ENCODE measurements around the gene TUNAR. TPM values are rescaled to one million over a fixed set of nuclear protein-coding genes. Genes with fewer than 3 reads are reported as not detected.

The TUNAR gene
- total RNA-seq, 2 experiments from 2014 or later = not detected

DNA sequence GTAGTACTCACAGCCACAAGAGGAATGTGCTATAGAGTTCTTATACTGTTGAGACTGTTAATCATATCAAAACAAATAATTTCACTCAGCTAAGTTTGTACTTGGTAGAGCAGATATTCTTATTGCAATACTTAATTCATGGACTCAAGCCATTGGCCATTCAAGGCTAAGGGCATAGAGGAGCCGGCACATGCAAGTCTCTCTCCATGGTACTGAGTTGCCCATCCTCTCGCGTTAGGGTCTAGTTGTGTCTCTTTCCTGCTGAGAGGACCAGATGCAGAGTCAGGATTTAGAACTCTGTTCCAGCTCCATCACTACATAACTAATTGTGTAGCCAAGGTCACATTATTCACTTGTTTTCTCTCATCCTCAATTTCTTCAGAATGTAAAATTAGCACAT lies 14.4 kb upstream of the TUNAR start:
- Histone ChIP-seq H3K36me3 (ENCODE audit: insufficient read depth, low read length) (no peaks in the 10 kb centered on the region), H3K9me3 (ENCODE audit: control insufficient read depth in 1 of 2, insufficient read depth in 1 of 2, low read length in 2 of 2) (peaks cover 0 to 4% of the 10 kb centered on the region in 2 experiments), H3K27me3 (ENCODE audit: control insufficient read depth in 1 of 2, insufficient read depth in 2 of 2, low read length in 2 of 2) (peaks cover 6 to 10% of the 10 kb centered on the region in 2 experiments), H3K27ac (ENCODE audit: low read depth in 1 of 2, low read length in 2 of 2) (no peak overlapping the region), H3K4me3 (ENCODE audit: low read length) (no peak overlapping the region), H3K4me1 (ENCODE audit: insufficient read depth, low read length) (no peaks in the 10 kb centered on the region)
- Mint-ChIP-seq H3K27me3 (peaks cover 69% of the 10 kb centered on the region), H3K27ac (no peak overlapping the region), H3K4me3 (no peak overlapping the region), H3K36me3 (ENCODE audit: low read depth) (no peaks in the 10 kb centered on the region), H3K4me1 (ENCODE audit: low read depth) (no peaks in the 10 kb centered on the region), H3K9me3 (no peaks in the 10 kb centered on the region)
- CTCF ChIA-PET = no interaction called here
- no peak for ATAC-seq (ENCODE audit: poor library complexity)
- POLR2A ChIA-PET = no interaction called here
- DNase-seq = no peak
- no peak for TF ChIP-seq CTCF (IDR thresholded peaks at IDR 0.05)
- intact Hi-C loops (cut with DNase I, micrococcal nuclease) = no loop called here

DNA sequence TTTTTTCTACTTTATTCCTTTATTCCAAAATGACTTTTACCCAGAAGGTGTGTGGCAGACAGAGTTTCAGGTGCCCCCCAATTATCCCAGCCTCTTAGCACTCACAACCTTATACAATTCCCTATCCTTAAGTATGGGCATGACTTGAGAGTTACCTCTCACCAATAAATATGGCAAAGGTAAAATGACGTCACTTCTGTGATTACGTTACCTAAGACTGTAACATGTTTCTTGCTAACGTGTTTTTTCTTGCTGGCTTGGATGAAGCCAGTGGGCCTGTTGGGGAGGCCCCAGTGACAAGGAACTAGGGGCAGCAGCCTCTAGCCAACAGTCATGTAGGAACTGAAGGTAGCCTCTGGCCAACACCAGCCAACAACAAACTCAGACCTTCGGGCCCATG lies 13.3 kb upstream of the TUNAR start:
- CTCF ChIA-PET = no interaction called here
- H3K27ac Mint-ChIP-seq = no peak overlapping the region
- H3K27me3 Mint-ChIP-seq = peaks cover 63% of the 10 kb centered on the region
- TF ChIP-seq CTCF (IDR thresholded peaks at IDR 0.05) = no peak
- no peak for ATAC-seq (ENCODE audit: poor library complexity)
- POLR2A ChIA-PET = no interaction called here
- no peak overlapping the region for H3K4me3 Mint-ChIP-seq
- Histone ChIP-seq H3K27me3 (ENCODE audit: control insufficient read depth in 1 of 2, insufficient read depth in 2 of 2, low read length in 2 of 2) (peaks cover 6 to 10% of the 10 kb centered on the region in 2 experiments), H3K4me3 (ENCODE audit: low read length) (no peak overlapping the region), H3K9me3 (ENCODE audit: control insufficient read depth in 1 of 2, insufficient read depth in 1 of 2, low read length in 2 of 2) (peaks cover 0 to 4% of the 10 kb centered on the region in 2 experiments), H3K27ac (ENCODE audit: low read depth in 1 of 2, low read length in 2 of 2) (no peak overlapping the region), H3K4me1 (ENCODE audit: insufficient read depth, low read length) (no peaks in the 10 kb centered on the region), H3K36me3 (ENCODE audit: insufficient read depth, low read length) (no peaks in the 10 kb centered on the region)
- H3K36me3 Mint-ChIP-seq (ENCODE audit: low read depth) = no peaks in the 10 kb centered on the region
- H3K4me1 Mint-ChIP-seq (ENCODE audit: low read depth) = no peaks in the 10 kb centered on the region
- no peaks in the 10 kb centered on the region for H3K9me3 Mint-ChIP-seq
- intact Hi-C loops (cut with DNase I, micrococcal nuclease) = no loop called here
- no peak for DNase-seq

DNA sequence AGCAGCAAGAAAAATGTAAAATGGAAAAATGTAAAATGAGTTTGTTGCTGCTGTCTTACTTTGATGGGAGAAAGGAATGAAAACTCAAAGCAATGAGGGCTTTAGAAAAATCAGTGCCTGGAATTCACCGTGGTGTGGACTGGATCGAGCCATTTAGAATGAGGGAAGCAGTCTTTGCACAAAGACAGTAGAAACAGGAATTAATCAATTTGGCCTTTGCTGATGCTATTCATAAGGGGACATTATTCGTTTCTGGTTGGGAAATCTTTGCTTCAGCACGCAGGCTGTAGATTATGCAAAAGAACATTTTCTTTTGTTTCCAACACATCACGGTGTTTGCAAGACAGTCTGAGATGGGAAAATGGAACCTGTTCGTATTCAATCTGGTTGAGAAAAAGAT lies 6.9 kb upstream of the TUNAR start:
- ChIA-PET POLR2A (no interaction called here), CTCF (no interaction called here)
- Histone ChIP-seq H3K36me3 (ENCODE audit: insufficient read depth, low read length) (no peaks in the 10 kb centered on the region), H3K9me3 (ENCODE audit: control insufficient read depth in 1 of 2, insufficient read depth in 1 of 2, low read length in 2 of 2) (no peaks in the 10 kb centered on the region), H3K4me3 (ENCODE audit: low read length) (no peak overlapping the region), H3K27ac (ENCODE audit: low read depth in 1 of 2, low read length in 2 of 2) (no peak overlapping the region), H3K4me1 (ENCODE audit: insufficient read depth, low read length) (no peaks in the 10 kb centered on the region), H3K27me3 (ENCODE audit: control insufficient read depth in 1 of 2, insufficient read depth in 2 of 2, low read length in 2 of 2) (peaks cover 6 to 29% of the 10 kb centered on the region in 2 experiments)
- no peak for ATAC-seq (ENCODE audit: poor library complexity)
- H3K27me3 Mint-ChIP-seq = peaks cover 75% of the 10 kb centered on the region
- no peak for DNase-seq
- H3K36me3 Mint-ChIP-seq (ENCODE audit: low read depth) = no peaks in the 10 kb centered on the region
- no peaks in the 10 kb centered on the region for H3K4me1 Mint-ChIP-seq (ENCODE audit: low read depth)
- no peaks in the 10 kb centered on the region for H3K9me3 Mint-ChIP-seq
- no peak for TF ChIP-seq CTCF (IDR thresholded peaks at IDR 0.05)
- H3K4me3 Mint-ChIP-seq = no peak overlapping the region
- intact Hi-C loops (cut with DNase I, micrococcal nuclease) = no loop called here
- H3K27ac Mint-ChIP-seq = no peak overlapping the region

Data from CD4-positive, alpha-beta T cell (primary cell).